HG02571 (cell line): Measurements from ENCODE around the gene SPEN.
A peak's percentile ranks its signal among the peaks of the same experiment; 100 is the strongest.

Experiments used
- ATAC-seq: cut with Tn5 transposase; IDR thresholded peaks from one replicate; pipeline ENCODE4 v1.9.1; 2021; ENCODE audit warnings: mild to moderate bottlenecking, moderate library complexity; ENCODE audit not compliant: unreplicated experiment

The SPEN gene

DNA sequence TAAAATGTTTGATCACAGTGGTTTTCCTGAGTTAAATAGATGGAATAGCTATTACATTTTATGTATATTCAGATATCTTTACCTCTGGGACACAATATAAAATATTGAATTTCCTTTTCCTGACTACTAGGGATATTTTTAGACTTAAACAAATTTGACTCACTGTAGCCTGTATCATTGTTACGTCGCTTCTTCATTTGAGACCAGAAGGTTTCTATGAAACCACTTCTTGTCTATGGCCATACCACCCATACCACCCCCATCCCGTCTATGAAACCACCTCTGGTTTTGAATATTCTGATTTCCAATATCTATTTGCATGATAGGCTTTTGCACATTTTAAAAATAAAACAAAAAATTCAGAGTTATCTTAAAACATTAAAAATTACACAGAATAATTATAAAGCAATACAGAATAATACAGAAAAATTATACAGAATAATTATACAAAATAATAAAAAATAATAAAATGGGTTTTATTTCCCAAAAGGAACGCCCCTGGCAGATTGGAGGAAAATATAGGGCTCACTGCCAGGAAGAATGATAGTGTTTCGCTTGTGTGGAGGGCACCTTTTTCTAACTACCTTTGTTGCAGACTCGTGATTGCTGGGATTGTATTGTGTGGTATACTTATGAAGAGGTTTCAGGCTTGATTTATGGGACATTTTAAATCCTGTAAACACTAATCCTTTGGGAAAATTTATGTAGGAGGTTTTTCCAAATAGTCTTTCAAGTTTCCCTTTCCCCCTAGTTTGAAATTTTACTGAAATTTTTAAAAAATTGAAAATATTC lies 4.7 kb downstream of the SPEN start:
- ATAC-seq = no peak

DNA sequence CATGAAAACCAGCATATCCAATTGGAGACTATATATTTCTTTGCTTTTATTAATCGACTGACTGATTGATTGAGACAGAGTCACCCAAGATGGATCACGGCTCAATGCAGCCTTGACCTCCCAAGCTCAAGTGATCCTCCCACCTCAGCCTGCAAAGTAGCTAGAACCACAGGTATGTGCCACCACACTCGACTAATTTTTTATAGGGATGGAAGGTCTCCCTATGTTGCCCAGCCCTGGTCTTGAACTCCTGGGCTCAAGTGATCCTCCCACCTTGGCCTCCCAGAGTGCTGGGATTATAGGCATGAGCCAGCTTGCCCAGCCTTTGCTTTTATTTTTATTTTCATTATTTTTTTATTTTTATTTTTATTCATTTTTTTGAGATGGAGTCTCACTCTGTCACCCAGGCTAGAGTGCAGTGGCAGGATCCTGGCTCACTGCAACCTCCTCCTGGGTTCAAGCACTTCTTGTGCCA lies 5.4 kb downstream of the SPEN start:
- ATAC-seq = no peak

DNA sequence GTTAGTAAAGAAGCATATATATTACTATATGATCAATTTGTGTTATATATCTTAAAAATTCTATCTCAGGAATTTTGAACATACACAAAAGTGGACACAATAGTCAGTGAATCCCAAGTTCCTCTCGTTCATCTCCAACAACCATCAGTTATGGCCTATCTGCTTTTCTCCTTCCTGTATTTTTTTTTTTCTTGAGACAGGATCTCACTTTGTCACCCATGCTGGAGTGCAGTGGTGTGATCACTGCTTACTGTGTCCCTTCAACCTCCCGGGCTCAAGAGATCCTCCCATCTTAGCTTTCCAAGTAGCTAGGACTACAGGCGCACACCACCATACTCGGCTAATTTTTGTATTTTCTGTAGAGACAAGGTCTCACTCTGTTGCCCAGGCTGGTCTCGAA lies 9.4 kb downstream of the SPEN start:
- ATAC-seq = no peak

DNA sequence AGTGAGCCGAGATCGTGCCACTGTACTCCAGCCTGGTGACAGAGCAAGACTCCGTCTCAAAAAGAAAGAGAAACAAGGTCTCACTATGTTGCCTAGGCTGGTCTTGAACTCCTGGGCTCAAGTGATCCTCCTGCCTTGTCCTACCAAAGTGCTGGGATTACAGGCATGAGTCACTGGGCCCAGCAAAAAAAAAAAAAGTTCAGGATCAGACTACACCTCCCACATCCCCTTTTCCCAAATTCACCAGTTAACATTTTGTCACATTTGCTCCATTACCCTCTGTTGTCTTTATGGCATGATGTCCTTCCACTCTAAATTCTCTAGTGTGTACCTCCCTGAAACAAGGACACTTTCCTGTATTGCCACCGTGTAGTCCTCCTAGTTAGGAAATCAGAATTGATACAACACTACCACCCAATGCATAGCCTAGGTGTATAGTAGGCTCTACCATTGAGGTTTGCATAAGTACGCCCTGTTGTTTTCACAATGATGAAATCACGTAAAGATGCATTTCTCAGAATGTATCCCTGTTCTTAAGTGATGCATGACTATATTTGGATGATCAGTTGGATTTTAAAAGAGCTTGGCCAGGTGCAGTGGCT lies 10.7 kb downstream of the SPEN start:
- ATAC-seq = no peak

DNA sequence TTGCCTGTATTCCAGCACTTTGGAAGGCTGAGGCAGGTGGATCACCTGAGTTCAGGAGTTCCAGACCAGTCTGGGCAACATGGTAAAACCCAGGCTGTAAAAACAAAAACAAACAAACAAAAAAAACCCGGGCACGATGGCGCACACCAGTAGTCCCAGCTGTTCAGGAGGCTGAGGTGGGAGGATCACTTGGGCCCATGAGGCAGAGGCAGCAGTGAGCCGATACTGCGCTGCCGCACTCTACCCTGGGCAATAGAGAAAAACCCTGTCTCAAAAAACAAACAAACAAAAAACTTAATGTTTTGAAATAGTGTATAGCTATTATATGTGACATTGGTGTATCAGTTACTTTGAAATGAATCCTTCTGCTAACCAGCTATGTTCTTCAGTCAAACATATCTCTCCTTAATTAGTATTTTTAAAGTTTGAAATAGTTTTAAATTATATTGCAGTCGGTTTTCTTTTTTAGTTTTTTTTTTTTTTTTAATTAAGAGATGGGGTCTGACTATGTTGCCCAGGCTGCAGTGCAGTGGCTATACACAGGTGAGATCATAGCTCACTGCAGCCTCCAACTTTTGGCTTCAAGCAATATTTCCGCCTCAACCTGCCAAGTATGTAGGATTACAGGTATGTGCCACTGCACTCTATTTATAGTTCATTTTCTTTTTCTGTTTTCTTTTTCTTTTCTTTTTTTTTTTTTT lies 11.3 kb downstream of the SPEN start:
- ATAC-seq = no peak

DNA sequence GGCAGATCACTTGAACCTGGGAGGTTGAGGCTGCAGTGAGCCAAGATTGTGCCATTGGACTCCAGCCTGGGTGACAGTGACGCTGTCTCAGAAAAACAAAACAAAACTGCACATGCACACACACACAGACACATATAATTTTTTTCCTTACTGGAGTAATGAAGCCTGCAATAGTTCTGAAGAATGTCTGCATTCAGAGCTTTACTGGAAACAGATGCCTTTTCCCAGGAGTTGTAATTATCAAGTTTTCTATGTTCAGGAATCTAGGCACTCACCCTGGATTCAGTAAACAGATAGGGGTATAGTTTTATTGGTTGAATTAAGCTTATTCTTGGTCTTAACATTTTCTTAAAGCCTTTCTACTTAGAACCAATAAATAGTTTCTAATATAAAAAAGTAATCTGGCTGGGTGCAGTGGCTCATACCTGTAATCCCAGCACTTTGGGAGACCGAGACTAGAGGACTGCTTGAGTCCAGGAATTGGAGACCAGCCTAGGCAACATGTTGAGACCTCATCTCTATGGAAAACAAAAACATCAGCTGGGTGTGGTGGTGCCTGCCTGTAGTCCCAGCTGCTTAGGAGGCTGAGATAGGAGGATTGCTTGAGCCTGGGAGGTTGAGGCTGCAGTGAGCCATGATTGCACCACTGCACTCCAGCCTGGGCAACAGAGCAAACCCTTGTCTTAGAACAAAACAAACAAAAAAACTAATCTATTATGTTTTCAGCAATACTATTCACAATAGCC lies 15.8 kb downstream of the SPEN start:
- ATAC-seq = no peak

DNA sequence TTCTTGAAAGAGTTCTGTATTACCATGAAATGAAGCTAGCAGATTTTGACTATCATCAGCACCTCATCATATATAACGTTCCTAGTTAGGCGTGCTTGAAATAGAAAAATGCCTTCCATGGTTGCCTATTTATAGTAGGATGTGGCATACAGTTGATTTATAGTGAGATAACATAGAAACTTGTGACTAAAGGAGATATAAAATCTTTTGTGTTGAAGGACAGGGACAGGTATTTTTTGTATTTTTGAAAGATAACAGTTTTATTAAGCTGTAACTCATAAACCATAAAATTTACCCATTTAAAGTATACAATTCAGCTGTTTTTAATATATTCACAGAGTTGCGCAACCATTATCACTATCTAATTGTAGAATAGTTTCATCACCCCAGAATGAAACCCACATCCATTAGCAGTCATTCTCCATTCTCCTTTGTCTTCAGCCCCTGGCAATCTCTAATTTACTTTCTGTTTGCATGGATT lies 19.3 kb downstream of the SPEN start:
- ATAC-seq = no peak

DNA sequence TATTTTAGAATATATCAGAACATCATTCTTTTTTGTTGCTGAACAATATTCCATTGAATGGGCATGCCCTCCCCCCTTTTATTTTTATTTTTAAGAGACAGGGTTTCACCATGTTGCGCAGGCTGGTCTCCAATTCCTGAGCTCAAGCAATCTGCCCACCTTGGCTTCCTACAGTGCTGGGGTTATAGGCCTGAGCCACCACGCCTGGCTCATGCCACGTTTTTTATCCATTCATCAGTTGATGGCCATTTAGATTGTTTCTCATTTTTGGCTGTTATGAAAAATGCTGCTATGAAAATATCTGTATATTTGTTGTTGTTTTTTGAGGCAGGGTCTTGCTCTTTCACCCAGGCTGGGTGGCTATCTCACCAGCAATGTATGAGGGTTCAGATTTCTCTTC lies 19.8 kb downstream of the SPEN start:
- ATAC-seq = no peak

DNA sequence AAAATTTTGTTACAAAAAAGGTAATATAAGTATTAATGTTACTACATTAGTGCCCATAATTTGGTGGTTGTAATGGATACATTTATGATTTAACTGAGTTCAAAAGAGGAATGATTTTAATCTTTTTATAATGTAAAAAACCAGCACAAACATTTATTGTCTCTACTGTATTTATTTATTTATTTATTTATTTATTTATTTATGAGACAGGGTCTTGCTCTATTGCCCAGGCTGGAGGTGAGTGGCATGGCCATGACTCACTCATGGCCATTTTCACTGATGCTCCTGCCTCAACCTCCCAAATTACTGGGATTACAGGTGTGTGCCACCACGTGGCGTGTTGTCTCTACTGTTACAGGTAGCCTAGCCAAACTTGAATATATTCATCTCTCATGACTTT lies 21.9 kb downstream of the SPEN start:
- ATAC-seq = no peak

DNA sequence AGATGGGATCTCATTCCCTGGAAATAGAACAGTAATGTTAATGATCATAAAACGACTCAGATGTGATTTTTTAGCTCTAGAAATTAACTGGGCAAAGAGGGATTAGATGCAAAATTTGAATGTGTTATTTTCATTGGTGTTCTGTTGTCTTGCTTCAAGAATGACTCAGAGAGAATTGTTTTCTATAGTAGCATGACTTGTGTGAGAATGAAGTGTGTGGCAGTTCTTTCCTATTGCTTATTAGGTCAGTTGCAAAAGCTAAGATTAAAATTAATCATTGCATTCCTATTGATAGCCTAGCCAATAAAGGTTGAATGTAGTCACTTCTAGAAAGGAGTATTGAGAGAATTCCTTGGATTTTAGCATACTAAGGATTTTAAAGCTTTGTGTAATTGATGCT lies 22.9 kb downstream of the SPEN start:
- no peak for ATAC-seq

DNA sequence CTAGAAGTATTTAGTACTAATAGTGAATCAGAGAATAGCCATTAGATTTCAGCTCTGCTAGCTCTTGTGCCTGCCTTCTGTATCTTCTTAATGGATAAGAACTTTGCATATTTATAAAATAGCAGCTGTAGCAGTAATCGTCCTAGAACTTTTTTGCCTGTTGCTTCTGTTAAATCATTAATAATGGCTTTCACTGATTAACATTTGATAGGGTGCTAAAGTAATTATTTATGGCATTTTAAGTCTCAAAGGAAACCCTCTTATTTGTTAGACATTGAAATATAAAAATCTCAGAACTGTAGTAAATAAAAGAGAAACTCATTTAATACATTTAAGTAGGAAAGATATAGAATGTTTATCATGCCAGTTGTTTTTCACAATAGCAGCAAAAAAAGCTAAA lies 27.0 kb downstream of the SPEN start:
- ATAC-seq = no peak

DNA sequence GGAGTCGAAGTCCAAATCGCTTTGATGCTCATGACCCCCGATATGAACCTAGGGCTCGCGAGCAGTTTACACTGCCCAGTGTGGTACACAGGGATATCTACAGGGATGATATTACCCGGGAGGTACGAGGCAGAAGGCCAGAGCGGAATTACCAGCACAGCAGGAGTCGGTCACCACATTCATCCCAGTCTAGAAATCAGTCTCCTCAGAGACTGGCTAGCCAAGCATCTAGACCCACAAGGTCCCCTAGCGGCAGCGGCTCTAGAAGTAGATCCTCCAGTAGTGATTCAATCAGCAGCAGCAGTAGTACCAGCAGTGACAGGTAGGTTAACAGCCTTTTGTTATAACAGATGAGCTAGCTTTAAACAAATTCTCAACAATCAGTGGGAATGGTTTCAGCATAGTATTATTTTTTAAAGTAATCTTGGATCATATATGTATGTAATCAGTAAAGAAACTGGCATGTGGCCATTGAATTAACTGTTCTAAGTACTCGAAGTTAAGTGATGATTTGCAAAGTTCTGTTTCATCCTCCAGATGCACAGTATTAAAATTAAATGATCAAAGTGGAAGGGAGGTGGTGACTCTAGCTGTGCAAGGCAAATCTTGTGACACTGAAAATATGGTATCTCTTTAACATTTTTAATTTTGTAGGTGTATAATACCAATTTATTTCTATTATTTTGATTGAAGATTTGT lies 29.0 kb downstream of the SPEN start:
- ATAC-seq = no peak

DNA sequence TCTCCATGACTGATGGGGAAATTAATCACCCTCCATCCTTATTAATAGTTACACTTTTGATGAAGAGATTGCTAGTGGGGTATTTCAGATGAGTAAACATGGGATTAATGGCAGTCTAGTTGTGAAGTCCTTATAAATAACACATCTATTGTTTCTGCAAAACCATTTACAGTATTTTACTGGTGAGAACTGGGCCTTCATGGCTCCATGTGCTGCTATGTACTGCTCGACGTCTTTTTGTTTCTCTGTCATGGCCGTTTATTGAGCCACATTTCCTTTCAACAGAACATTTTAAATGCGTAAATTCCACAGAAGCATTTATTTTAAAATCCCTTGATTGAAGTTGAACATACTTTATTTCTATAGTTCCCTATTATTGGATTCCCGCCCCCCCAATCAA lies 34.5 kb downstream of the SPEN start:
- no peak for ATAC-seq

DNA sequence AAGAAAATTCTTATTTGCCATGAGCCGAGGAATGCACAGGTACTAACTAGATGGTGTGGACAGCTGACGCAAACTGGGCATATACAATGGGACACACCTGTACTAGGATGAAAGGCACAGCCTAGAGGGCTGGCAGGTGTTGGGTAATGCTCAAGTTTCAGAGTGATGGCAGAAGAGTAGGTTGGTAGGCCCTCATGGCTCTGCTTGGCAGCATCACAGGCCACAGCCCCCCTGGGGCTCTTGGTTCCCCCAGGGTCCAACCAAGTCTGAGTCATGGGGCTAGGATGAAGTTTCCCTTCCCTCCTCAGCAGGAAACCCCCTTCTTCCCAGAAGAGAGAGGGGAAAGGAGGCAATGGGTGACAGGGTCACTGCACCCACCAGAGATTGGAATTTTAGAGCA lies 35.2 kb downstream of the SPEN start:
- ATAC-seq = no peak

DNA sequence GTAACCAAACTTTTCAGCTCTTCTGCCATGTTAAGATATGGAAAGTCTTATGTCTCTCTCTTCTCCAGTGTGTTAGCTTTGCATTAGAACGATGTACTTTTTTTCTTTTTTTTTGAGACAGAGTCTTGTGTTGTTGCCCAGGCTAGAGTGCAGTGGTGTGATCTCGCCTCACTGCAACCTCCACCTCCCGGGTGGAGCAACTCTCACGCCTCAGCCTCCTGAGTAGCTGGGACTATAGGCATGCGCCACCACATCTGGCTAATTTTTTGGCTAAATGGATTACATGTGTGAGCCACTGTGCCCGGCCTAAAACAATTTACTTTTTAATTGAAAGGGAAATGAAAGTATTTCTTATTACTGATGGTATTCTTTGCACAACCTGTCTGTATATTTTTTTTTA lies 35.8 kb downstream of the SPEN start:
- no peak for ATAC-seq

DNA sequence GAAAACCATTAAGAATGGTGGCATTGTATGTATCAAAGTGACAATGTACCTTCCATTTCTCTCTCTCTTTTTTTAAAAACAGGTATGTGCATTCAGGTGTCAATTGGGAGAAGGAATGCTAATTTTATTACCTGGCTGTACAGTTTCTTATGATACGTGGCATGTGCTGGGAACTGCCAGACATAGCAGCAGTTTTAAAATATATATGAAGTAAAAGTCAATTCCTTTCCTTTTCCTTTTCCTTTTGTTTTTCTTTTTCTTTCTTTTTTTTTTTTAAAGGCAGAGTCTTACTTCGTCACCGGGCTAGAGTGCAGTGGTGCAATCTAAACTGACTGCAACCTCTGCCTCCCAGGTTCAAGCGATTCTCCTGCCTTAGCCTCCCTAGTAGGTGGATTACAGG lies 37.0 kb downstream of the SPEN start:
- ATAC-seq = no peak

DNA sequence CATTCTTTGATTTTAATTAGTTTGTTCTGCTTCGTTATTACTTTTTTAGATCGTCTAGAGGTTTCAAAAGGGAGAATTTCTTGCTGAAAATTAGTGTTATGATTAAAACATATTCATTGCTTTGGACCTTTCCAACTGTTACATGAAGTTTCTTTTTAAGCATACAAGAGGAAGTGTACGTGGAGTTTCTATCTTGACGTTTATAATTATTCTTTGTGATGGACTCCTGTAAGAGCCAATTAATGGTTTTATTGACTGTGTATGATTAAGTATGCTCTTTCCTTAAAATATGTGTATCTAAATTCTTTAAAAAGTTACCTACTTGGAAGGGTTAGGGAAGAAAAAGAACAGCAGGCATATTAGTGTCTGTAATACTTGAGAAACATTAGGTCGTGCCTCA lies 37.8 kb downstream of the SPEN start:
- ATAC-seq = no peak

DNA sequence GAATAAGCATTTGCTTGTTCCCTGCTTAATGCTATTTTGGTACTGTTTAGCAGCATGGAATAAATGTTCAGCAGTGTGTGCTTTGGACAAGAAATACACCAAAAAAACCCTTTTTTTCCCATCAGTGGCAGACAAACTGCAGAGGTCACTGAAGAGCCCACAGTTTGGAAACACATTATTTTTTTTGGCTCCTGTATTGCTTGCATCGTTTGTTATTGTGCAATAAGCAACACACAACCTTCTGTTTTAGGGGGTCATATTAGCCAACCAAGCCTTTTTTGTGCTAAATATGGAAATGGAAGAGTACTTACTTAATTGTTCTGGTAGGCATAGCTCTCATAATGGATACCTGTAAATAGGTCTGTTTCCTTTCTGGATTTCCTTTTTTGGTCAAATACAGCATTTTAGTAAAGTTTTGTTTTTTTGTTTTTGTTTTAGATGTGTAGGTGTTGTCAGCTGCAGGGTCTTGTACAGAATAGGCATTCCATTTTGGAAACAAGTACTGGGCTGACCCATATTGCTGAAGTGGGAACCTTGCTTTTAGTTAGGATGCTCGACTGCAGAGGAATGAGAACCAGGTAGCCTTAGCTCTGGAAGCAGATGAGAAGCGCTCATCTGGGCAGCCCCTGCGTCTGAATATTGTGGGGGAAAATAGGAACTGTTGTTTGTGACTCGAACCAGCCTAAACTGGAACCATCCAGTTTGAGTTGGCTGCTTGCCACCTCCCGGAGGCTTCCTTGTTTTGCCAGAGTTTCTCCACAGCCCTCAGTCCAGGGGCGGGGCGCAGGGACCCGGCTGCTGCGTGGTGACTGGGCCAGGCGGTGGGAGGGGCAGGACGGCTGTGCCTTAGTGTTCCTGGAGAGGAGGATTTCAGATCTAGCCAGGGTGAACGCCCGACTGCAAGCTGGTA lies 38.4 kb downstream of the SPEN start:
- ATAC-seq = peak; percentile 53

DNA sequence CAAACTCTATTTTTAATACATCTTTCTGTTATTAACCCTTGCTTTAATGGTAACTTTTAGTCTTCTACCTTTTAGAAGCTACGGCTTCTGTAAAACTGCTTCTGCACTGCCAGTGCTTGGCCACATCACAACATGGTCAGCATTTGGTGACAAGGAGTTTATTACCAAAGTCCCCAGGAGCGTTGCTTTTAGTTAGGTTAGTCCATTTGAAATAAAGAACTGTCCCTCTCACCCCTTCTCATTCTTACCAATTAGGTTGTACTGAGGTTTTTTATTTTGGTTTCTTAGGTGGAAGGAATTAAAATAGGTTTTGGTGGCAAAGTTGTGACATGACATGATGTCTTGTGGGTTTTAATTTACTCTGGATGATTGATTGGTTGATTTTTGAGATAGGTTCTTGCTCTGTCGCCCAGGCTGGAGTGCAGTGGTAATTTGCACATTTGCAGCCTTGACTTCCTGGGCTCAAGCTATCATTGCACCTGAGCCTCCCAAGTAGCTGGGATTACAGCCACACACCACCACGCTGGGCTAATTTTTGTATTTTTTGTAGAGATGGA lies 39.2 kb downstream of the SPEN start:
- ATAC-seq = no peak
